ENCODE data around the gene PRKAR2B.

The PRKAR2B gene

DNA sequence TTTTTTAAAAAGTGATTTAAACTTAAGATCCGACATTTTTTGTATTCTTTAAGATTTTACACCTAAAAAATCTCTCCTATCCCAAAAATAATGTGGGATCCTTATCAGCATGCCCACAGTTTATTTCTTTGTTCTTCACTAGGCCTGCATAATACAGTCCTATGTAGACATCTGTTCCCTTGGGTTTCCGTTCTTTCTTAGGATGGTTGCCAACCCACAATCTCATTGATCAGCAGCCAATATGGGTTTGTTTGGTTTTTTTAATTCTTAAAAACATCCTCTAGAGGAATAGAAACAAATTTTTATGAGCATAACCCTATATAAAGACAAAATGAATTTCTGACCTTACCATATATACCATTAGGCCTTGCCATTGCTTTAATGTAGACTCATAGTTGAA lies 115.9 kb downstream of the PRKAR2B start:
- DNase-seq (ENCODE audit: low read depth) = no peak

DNA sequence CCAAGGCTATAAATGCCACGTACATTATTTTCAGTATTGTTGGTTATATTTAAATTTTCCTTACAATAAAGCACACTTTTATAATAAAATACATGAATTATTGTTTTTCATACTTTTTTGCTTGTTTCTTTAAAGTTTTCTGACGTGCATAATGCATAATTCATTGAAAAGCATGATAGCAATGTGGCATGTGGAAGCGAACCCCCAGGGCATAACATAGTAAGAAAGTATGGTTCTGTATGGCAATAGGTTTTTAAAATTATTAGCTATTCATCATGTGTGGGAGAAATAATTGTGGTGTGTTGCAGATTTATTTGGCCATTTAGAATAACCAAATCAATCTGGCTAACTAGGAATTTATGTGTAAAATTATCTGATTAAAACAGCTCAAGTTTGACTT lies 116.9 kb downstream of the PRKAR2B start:
- no peak for DNase-seq (ENCODE audit: low read depth)

DNA sequence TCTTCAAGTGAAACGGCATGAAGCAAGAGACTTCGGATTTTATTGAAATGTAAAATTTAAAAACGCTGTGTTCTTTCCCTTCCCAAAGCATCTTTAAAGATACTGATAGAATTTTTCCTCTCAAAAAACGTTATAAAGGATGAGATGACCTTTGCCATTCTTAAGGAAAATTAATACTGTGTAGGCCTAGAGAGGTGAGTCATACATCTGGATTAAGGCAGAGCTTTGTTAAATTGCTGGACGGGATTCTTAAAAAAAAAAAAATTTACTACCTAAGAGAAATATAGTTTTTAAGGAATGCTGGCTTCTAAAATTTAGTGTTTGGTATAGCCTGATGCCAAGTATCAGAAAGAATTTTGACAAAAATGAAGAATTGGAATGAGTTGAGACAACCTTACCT lies 118.0 kb downstream of the PRKAR2B start:
- DNase-seq (ENCODE audit: low read depth) = no peak

DNA sequence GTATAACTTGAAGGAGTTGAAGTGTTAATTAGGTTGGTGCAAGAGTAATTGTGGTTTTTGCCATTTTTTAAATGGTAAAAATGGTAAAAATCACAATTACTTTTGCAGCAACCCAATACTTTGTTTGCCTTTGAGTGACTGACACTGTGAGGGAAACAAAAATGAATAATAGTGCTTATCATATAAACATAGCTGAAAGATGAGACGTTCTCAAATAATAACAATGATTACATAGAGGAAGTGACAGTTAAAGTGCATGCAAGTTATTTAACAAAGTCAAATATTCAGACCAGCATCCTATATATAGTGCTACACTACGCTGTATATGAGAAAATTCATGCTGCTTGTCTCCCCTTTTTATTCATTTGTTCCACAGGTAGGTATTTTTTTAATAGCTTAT lies 119.6 kb downstream of the PRKAR2B start:
- no peak for DNase-seq (ENCODE audit: low read depth)

DNA sequence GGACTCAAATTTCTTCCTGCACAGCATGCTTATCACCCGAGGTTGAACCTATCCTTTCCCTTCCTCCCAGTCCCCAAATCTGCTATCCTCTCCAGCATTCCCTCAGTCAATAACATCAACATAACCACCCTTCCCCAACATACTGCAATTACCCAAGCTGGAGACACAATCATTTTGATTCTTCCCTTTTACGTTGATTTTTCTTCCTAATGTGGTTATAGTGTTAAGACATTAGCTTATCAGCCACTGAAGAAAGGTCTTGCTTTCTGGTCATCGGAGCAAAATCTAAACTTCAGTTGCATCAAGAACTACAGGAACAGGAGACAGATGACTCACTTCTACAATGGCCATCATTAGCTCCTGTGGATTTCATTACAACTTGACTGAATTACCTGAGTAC lies 120.8 kb downstream of the PRKAR2B start:
- no peak for DNase-seq (ENCODE audit: low read depth)

DNA sequence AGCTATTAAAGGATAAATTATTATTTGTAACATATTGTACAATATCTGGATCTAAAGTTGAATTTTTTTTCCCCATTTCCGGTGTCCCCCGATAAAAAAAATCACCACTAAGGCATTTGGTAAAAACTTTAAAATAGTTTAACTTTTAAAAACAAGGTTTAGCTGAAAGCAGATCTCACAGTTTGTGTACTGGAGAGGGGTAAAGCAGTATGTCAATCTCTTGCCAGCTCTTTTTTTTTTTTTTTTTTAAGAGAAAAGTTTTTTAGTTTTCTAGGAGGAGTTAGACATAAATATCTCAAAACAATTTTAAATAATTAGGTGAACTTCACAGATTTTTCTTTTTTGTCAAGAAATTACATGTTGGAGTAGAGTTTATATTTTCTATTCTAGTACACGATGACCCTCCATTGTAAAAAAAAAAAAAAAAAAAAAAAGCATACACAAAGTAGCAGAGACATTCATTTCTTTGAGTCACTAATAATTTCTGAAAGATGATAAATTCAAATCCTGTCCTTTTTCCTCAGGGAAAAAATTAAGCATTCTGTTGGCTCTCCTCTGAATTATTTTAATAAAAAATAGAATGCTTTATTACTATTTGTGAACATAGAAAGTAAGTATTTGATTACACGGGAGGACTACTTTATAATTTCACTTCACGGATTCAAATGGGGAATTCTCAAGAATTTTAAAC lies 122.4 kb downstream of the PRKAR2B start:
- no peak for DNase-seq (ENCODE audit: low read depth)

DNA sequence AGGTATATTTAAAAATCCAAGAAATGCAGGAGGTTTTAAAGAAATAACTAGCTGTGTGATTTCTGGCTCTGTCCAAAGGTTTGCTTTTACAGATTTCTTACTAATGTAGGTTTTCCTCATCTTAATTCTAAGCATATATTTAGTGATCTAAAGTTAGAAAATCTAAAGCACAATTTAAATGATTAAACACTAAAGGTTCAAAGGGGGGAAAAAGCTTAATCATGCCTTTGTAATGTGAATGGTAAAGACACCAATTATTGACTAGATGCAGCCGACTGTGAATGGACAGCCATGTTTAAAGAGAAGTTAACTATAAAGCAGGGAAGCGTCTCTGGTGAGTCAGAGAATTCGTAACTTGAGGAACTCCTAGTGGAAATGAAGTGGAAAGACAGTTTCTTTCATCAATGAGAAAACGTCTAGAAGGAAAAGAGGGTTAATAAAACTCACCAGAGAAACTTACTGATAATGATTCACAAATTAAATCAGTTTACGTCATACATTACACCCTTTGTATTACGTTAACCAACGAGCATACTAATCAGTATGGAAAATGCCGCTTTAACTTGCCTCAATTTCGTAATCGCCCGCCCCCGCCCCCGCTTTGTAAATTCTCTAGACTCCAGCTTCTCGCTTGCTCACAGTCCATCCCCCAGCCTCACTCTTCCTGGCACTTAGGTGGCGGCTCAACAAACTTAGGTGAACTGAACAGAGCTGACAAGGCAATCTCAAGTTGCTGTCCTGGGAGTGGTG lies 123.2 kb downstream of the PRKAR2B start:
- DNase-seq (ENCODE audit: low read depth) = peak; percentile 28

DNA sequence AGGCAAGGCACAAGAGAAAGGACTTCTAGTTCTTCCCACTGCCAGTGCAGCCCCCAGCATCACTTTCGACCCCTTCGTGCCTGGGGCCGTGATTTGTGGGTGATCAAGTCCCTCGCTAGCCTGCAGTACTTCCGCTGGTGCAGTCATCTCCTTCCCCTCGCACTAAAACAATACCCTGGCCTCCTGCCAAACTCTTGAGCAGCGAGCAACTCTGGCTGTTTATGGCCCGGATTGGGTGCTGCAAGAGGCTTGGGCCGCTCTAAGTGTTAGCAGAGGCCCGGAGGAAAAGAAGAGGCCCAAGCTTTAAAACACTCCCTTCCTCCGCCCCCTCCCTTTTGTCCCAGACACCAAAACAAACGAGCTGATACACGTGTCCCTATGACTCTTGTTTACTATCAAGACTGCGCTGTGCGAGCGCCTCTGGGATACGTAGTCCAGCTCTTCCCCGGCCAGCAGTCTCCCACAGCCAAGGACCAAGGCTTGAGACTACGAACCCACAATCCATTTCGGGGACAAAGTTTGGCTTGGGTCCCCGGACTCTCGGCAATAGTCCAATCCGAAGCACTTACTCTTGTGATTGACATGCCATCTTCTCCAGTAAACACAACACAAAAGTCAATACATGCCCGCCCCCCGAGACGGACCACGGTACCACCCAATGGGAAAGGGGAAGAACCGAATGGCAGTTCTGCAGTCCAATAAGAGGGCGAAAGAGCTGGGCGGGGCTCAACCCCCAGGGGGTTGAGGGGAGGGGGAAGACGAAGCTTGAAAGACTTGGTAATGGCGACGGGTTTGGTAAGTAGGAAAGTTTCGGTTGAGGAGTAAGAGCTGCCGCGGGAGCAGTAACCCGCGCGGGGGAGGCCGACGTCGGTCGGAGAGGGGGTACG lies 124.0 kb downstream of the PRKAR2B start, which contains the start of gene HBP1:
Gene HBP1 (plus strand): TSS at position 771 of the 887 bp plus-strand sequence. CDS start 10,891 bp downstream, outside the sequence.
- peak; percentile 97 for DNase-seq (ENCODE audit: low read depth)

DNA sequence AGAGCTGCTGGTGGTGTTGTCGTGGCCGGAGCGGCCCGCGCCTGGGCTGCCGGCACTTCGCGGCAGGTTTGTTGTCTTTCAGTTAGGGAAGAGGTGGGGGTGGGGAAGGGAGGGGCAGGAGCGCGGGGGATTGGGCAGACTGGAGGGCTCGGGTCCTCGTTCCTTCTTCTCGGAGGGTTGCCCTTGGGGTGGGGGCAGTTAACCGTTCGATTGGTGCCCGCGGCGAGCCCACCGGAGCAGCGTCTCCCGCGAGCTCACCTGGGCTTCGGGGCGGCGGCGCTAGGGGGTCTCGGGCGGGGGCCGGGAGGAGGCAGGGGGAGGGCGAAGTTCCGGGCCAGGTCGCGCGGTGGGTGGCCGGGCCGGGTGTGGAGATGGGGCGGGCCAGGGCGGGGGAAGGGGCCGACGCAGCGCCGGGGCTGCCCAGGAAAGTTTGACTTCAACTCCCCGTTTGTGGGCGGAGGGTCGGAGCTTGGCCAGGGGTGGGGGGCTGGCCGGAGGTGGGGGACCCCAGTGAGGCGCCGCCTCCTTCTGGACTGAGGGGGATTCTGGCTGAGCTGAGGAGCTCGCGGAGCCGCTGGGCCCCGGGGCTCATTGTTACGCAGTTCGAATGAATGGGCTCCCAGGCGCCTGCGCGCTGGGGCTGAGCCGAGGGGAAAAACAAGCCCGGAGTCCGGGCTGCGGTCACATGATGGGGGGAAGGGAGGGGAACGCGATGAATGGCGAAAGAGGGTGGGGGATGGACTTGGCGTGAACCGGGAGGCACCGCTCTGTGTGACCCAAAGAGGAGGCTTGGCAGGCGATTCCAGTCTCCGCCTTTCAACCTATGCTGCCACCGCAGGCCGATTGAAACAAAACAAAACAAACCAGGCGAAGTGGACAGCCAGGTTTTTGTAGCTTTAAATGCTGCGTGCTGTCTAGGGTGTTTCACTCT lies 124.9 kb downstream of the PRKAR2B start:
- peak; percentile 63 for DNase-seq (ENCODE audit: low read depth)

DNA sequence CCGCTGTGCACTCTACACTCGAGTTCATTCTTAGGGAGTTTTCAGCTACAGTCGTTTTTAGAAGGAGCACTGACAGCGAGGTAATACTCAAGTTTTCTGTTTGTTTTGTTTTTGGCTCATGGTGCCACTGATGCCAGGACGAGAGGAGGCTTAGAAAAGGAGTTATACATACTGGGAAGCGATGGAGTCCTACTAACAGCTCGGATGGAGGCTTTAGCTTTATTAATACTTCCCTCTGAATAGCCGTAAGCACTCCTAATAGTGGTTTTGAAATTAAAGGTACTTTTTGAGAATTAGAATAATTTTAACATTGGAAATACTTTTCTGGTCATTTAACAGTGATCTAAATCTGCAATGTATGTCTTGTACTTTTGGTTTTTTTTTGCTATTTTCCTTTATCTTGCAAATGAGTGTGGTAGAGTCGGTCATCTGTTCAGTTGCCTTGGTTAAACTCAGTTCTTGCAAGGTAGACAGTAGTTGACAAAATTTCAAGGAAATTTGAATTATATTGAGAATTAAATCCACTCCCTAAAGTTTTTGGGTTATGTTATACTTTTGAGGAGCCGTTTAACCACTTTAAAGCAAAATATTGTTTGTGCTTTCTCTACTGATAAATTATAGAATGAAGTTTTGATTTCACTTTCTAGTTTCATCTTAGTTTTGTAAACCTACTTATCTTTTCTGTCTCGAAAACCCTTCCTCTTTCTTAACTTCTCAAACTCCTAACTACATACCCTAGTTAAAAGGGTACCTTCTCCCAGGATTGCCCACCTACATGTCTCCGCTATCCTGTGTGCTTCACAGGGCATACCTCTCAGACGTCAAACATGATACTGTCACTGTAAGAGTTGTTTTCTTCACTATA lies 125.8 kb downstream of the PRKAR2B start:
- no peak for DNase-seq (ENCODE audit: low read depth)

DNA sequence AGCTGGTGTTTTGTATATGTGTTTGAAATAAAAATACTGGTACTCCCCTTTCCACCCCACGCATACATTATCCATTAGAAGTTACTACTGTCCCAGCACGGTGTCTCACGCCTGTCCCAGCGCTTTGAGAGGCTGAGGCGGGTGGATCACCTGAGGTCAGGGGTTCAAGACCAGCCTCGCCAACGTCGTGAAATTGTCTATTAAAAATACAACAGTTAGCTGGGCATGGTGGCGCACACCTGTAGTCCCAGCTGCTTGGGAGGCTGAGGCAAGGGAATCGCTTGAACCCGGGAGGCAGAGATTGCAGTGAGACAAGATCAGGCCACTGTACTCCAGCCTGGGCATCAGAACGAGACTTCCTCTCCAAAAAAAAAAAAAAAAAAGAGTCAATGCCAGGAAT lies 127.0 kb downstream of the PRKAR2B start:
- no peak for DNase-seq (ENCODE audit: low read depth)

DNA sequence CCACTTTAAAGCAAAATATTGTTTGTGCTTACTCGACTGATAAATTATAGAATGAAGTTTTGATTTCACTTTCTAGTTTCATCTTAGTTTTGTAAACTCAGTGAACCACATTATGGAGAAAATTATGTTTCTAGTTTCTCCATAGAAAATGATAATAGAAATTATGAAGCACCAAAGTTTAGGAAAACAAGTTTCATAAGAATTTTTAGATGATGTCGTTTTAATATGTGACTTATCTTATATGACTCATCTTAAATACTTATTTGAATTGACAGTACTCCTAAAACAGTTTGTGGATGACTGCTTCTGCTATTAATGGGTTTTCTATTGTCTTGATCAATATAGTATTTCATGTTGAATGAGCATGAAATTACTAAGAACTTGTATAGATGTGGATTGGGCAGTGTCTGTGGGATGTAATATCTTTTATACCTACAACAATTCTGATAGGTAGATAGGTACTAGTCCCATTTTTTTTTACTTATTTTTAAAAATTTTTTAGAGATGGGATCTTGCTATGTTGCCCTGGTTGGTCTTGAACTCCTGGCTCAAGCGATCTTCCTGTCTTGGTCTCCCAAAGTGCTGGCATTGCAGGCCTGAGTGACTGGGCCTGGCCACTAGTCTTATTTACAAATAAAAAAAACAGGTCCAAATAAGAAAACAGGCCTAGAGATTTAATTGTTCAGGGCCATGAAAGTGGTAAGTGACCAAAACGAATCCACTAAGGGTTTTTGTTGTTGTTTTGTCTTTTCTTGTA lies 127.9 kb downstream of the PRKAR2B start:
- no peak for DNase-seq (ENCODE audit: low read depth)

DNA sequence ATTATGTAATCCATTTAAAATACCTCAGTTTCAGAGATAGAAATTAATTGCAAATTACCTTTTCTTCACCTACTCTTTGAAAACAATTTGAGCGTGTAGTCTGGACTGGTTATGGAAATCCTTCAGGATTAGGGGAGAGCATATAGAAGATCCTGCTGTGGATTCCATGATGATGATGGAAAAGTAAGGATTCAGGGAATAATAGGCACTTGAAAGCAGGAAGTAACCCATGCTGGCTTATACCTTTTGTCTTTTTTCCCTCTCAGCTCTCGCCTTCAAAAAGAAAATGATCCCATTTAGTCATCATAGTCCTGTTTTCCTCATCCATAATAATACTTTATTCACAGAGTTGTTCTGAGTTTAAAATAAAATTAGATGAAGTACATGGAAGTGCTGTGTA lies 128.7 kb downstream of the PRKAR2B start:
- DNase-seq (ENCODE audit: low read depth) = no peak

DNA sequence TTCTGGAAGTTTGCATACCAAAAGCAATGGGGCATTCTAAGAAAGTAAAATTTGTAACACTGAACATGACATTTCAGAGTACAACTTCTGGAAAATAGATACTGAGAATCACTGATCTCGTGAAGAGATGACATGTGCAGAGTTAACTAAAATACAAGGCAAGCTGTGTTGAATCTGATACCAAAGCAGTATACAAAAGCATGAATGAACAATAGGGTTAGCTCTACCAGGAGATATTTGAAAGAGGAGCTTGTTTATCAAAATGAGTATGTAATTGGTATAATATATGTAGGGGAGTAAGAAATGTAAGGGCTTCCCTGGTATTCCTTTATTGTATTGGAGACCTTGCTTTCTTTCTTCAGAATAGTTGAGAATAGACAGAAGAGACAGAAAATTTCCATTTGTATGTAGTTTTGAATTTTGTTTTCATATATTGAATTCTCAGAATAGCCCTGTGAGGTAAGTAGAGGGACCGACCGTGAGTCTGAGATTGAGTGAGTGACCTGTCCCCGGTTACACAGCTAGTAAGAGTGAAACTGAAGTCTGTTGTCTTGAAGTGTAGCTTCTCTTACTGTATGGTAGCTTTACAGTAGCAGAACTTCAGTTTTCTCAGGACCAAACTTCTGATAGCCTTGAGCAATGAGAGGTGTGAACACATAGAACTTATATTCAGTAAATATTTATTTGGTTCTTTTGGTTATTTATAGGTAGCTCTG lies 129.3 kb downstream of the PRKAR2B start:
- DNase-seq (ENCODE audit: low read depth) = no peak

DNA sequence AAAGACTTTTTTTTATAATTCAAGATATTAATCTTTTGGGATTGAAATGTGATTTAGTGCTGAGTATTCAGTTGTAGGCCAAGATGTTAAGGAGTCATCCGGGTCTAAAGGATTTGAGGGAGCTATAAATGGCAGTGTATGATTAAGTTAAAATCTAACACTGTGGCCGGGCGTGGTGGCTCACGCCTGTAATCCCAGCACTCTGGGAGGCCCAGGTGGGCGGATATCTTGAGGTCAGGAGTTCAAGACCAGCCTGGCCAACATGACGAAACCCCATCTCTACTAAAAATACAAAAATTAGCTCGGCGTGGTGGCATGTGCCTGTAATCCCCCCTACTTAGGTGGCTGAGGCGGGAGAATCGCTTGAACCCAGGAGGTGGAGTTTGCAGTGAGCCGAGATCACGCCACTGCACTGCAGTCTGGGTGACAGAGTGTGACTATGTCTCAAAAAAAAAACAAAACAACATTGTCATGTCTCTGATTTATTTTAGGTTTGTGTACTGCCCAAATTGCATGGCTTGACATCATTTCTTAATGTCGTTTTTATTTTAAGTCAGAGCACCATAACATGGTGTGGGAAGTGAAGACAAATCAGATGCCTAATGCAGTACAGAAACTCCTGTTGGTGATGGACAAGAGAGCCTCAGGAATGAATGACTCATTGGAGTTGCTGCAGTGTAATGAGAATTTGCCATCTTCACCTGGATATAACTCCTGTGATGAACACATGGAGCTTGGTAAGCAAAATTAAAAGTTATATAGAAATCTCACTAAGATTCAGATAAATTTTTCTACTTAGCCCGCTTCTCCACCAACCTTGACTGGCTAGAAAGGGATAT lies 135.0 kb downstream of the PRKAR2B start:
- no peak for DNase-seq (ENCODE audit: low read depth)

DNA sequence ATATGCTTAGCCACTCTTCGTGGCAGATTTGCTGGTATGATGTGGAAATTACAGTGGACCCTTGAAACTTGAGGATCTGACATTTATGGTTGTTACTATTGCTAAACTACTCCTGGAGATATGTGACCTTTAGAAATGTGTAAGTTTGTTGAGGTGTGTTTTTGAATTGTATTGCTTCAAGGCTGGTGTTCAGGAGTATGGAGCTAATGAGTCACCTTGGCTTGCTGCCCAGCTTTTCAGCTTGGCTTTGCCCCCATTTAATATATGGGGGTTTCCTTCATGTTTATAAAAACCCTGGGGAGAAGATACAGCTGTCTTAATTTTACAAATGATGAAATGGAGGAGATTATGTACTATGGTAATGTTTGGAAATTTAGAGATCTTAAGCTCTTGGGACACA lies 135.9 kb downstream of the PRKAR2B start:
- DNase-seq (ENCODE audit: low read depth) = peak; percentile 47

DNA sequence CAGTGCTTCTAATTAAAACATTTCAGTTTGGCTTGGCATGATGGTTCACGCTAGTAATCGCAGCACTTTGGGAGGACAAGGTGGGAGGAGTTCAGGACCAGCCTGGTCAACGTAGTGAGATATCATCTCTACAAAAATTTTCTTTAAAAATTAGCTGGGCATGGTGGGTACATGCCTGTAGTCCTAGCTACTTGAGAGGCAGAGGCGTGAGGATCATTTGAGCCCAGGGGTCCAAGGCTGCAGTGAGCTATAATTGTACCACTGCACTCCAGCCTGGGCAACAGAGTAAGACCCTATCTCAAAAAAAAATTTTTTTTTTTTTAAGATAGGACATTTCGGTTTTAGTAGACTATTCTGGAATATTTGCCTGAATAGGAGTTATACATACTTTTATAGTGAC lies 136.7 kb downstream of the PRKAR2B start:
- DNase-seq (ENCODE audit: low read depth) = no peak

DNA sequence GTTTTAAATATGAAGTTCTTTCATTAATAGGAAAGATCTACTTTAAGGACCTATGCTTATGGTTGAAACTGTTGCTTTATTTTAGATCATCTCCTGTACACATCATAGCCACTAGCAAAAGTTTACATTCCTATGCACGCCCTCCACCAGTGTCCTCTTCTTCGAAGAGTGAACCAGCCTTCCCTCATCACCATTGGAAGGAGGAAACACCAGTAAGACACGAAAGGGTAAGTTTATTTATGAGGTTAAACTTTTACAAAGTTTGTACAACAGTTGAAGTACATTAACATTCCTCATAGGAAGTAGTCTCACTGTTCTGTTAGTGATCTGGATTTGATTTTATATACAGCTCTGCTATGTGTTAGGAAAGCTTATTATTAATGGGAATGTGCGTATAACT lies 141.2 kb downstream of the PRKAR2B start:
- DNase-seq (ENCODE audit: low read depth) = no peak

Data from stimulated activated CD8-positive, alpha-beta memory T cell treated with anti-CD3 and anti-CD28 coated beads, Interleukin-15, amount 100 ng/mL, for 1 hour (primary cell).